Neural progenitor cell (in vitro differentiated cells): ENCODE measurements around the gene PARK7.

ENCODE experiments used
- EZH2 ChIP-seq: fragments of 200-600 bp; sonication (generic); IDR thresholded peaks from 2 replicates; pipeline ENCODE4 v1.6.1; 2017; ENCODE audit warnings: antibody characterized with exemption, mild to moderate bottlenecking, moderate library complexity
- EZH2phosphoT487 ChIP-seq: fragments of 200-600 bp; sonication (generic); IDR thresholded peaks from 2 replicates; pipeline ENCODE4 v1.6.1; 2017; ENCODE audit warnings: antibody characterized with exemption
- TF ChIP-seq, protein P1 (sequence below): fragments of 200-600 bp; sonication (generic); IDR thresholded peaks from 2 replicates; pipeline ENCODE4 v1.5.1; 2017; ENCODE audit warnings: antibody characterized with exemption, mild to moderate bottlenecking

DNA sequence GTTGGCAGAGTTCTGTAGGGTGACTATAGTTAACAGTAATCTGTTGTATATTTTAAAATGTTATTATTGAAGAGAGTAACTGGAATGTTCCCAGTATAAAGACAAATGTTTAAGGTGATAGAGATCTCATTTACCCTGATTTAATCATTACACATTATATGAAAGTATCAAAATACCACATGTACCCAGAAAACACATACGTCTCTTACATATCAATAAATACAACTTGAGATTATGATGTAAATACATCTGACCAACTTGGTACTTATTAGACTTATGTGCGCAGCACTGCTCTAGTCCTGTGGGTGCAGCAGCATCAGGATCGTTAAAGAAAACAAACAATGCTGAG lies 670 bp upstream of the PARK7 start:
- TF ChIP-seq, protein P1, sequence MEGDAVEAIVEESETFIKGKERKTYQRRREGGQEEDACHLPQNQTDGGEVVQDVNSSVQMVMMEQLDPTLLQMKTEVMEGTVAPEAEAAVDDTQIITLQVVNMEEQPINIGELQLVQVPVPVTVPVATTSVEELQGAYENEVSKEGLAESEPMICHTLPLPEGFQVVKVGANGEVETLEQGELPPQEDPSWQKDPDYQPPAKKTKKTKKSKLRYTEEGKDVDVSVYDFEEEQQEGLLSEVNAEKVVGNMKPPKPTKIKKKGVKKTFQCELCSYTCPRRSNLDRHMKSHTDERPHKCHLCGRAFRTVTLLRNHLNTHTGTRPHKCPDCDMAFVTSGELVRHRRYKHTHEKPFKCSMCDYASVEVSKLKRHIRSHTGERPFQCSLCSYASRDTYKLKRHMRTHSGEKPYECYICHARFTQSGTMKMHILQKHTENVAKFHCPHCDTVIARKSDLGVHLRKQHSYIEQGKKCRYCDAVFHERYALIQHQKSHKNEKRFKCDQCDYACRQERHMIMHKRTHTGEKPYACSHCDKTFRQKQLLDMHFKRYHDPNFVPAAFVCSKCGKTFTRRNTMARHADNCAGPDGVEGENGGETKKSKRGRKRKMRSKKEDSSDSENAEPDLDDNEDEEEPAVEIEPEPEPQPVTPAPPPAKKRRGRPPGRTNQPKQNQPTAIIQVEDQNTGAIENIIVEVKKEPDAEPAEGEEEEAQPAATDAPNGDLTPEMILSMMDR = no peak
- TF ChIP-seq EZH2 (no peak), EZH2phosphoT487 (no peak)
